ENCODE data around the gene SLC6A1. TPM values are rescaled to one million over a fixed set of nuclear protein-coding genes. Genes with fewer than 3 reads are reported as not detected.

SLC6A1 gene
- polyA plus RNA-seq, 1 of the 3 experiments (the other 2 are of a cell fraction), result not detected

DNA sequence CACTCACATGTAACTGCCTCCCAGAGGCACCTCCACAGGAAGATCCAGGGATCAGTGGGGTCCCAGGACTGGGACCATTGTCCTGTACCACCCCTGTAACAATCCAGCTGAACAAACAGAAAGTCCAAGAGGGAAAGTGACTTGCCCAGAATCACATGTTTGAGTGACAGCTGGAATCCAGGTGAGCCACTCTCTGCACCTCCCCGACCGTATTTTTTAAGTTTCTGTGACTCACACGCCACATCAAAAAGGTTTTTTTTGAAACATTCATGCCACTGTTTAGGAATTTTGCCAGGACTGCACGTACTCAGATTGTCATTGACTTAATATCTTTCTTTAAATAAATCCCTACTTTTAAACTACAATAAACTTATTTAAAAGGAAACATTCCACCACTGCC, 9.8 kb upstream of the SLC6A1 start:
- CTCF ChIA-PET, result interaction anchor here (0.6 to 11.8 kb wide), 42 partner anchors 9 to 1425 kb away, joined by 3 to 102 read pairs (median 4); partner anchors contain the start of gene SLC6A1
- no peaks in the 10 kb centered on the region for H3F3A ChIP-seq (replicated peaks; ENCODE audit: insufficient read depth)
- no peaks in the 10 kb centered on the region for H3K4me1 ChIP-seq (ENCODE audit: control insufficient read depth in 1 of 2, insufficient read depth in 2 of 2, low read depth in 1 of 2, low read length in 1 of 2)
- WGBS (ENCODE audit: low lambda C conversion rate), result 18% methylated on average over 4 of the region's 4 CpGs
- TF ChIP-seq FOXM1 (IDR thresholded peaks at IDR 0.05; ENCODE audit: low read depth) (no peak), POLR2AphosphoS5 (IDR thresholded peaks at IDR 0.05; ENCODE audit: low read depth, low read length) (no peak), GATA2 (CRISPR knock-in tag; IDR thresholded peaks at IDR 0.05) (no peak), EZH2phosphoT487 (IDR thresholded peaks at IDR 0.05; ENCODE audit: borderline replicate concordance, low read depth) (no peak), RXRA (IDR thresholded peaks at IDR 0.05; ENCODE audit: borderline replicate concordance, low read depth) (no peak), TCF12 (IDR thresholded peaks at IDR 0.05) (no peak), SIN3A (IDR thresholded peaks at IDR 0.05; ENCODE audit: borderline replicate concordance, low read depth, low read length) (no peak), YY1 (IDR thresholded peaks at IDR 0.05; ENCODE audit: low read depth) (no peak), SMC3 (IDR thresholded peaks at IDR 0.05; ENCODE audit: low read depth, low read length) (no peak), JUND (IDR thresholded peaks at IDR 0.05) (no peak), NRF1 (IDR thresholded peaks at IDR 0.05; ENCODE audit: low read depth, low read length) (no peak), EP300 (IDR thresholded peaks at IDR 0.05; ENCODE audit: borderline replicate concordance in 1 of 2, low read depth in 1 of 2, low read length in 1 of 2) (no peak), TAF1 (IDR thresholded peaks at IDR 0.05; ENCODE audit: borderline replicate concordance, low read depth, low read length) (no peak), MEF2A (IDR thresholded peaks at IDR 0.05; ENCODE audit: borderline replicate concordance, low read depth) (no peak)
- TF ChIP-seq, protein P1, sequence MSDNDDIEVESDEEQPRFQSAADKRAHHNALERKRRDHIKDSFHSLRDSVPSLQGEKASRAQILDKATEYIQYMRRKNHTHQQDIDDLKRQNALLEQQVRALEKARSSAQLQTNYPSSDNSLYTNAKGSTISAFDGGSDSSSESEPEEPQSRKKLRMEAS (IDR thresholded peaks at IDR 0.05; ENCODE audit: low read depth), result no peak
- TF ChIP-seq, protein P2, sequence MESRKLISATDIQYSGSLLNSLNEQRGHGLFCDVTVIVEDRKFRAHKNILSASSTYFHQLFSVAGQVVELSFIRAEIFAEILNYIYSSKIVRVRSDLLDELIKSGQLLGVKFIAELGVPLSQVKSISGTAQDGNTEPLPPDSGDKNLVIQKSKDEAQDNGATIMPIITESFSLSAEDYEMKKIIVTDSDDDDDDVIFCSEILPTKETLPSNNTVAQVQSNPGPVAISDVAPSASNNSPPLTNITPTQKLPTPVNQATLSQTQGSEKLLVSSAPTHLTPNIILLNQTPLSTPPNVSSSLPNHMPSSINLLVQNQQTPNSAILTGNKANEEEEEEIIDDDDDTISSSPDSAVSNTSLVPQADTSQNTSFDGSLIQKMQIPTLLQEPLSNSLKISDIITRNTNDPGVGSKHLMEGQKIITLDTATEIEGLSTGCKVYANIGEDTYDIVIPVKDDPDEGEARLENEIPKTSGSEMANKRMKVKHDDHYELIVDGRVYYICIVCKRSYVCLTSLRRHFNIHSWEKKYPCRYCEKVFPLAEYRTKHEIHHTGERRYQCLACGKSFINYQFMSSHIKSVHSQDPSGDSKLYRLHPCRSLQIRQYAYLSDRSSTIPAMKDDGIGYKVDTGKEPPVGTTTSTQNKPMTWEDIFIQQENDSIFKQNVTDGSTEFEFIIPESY (IDR thresholded peaks at IDR 0.05; ENCODE audit: borderline replicate concordance, low read depth), result no peak
- H3K4me2 ChIP-seq, result no peak overlapping the region
- H3K36me3 ChIP-seq (replicated peaks in 1 of 2; ENCODE audit: control insufficient read depth in 1 of 2, insufficient read depth in 2 of 2, low read length in 1 of 2), result no peaks in the 10 kb centered on the region
- H3K79me2 ChIP-seq (ENCODE audit: insufficient read depth), result no peaks in the 10 kb centered on the region
- H3K4me3 ChIP-seq (ENCODE audit: low read depth in 2 of 2, low read length in 1 of 2), result no peak overlapping the region
- no peak overlapping the region for H3K9ac ChIP-seq
- DNase-seq, result no peak
- no peaks in the 10 kb centered on the region for H3K9me3 ChIP-seq
- no peak overlapping the region for H2AFZ ChIP-seq (ENCODE audit: low read depth)
- POLR2A ChIA-PET, result no interaction called here
- H3K27me3 ChIP-seq (ENCODE audit: insufficient read depth), result no peaks in the 10 kb centered on the region
- H3K9me2 ChIP-seq, result no peaks in the 10 kb centered on the region
- H4K20me1 ChIP-seq (ENCODE audit: insufficient read depth), result no peaks in the 10 kb centered on the region
- H3K27ac ChIP-seq (ENCODE audit: low read depth in 2 of 2, low read length in 1 of 2), result no peak overlapping the region

DNA sequence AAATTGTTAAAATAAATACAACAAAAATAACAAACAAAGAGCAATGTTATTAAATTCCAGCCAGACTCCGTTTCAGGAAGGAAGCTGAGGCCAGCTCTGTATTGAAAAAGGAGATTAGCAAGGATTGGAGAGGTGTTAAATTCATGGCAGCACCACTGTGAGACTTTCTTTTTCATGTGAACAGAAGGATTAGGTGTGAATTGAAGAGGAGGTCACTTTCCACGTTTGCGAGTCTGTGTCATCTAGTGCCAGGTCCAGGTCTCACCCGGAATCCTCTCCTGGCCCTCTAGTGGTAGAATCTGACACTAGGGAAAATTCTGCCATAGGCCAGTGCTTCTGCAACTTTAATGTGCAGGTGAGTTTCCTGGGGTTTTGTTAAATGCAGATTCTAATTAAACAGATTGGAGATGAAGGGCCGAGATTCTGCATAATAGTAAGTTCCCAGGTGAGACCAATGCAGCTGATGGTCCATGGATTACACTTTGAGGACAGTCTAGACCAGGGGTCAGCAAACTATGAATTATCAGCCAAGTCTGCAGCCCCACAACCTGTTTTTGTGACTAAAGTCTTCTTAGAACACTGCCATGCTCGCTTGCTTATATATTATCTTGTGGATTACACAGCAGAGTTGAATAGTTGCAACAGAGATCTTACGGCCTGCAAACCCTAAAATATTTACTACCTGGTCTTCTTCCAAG, 9.2 kb upstream of the SLC6A1 start:
- peak; percentile 78 for DNase-seq
- no peak overlapping the region for H3K4me3 ChIP-seq (ENCODE audit: low read depth in 2 of 2, low read length in 1 of 2)
- ChIA-PET CTCF (interaction anchor here (0.6 to 11.8 kb wide), 44 partner anchors 9 to 1425 kb away, joined by 3 to 102 read pairs (median 4); partner anchors contain the start of gene SLC6A1), POLR2A (no interaction called here)
- no peaks in the 10 kb centered on the region for H3K9me2 ChIP-seq
- H3K4me2 ChIP-seq, result no peak overlapping the region
- no peaks in the 10 kb centered on the region for H3K4me1 ChIP-seq (ENCODE audit: control insufficient read depth in 1 of 2, insufficient read depth in 2 of 2, low read depth in 1 of 2, low read length in 1 of 2)
- H3K9me3 ChIP-seq, result no peaks in the 10 kb centered on the region
- H3K79me2 ChIP-seq (ENCODE audit: insufficient read depth), result no peaks in the 10 kb centered on the region
- H3K9ac ChIP-seq, result no peak overlapping the region
- no peaks in the 10 kb centered on the region for H3K36me3 ChIP-seq (replicated peaks in 1 of 2; ENCODE audit: control insufficient read depth in 1 of 2, insufficient read depth in 2 of 2, low read length in 1 of 2)
- no peak overlapping the region for H2AFZ ChIP-seq (ENCODE audit: low read depth)
- no peaks in the 10 kb centered on the region for H3F3A ChIP-seq (replicated peaks; ENCODE audit: insufficient read depth)
- H4K20me1 ChIP-seq (ENCODE audit: insufficient read depth), result no peaks in the 10 kb centered on the region
- H3K27ac ChIP-seq (ENCODE audit: low read depth in 2 of 2, low read length in 1 of 2), result no peak overlapping the region
- 18% methylated on average over 7 of the region's 7 CpGs for WGBS (ENCODE audit: low lambda C conversion rate)
- no peaks in the 10 kb centered on the region for H3K27me3 ChIP-seq (ENCODE audit: insufficient read depth)
- peak; percentile 62 for TF ChIP-seq RAD21 (IDR thresholded peaks at IDR 0.05; ENCODE audit: low read length)
- TF ChIP-seq, protein P3, sequence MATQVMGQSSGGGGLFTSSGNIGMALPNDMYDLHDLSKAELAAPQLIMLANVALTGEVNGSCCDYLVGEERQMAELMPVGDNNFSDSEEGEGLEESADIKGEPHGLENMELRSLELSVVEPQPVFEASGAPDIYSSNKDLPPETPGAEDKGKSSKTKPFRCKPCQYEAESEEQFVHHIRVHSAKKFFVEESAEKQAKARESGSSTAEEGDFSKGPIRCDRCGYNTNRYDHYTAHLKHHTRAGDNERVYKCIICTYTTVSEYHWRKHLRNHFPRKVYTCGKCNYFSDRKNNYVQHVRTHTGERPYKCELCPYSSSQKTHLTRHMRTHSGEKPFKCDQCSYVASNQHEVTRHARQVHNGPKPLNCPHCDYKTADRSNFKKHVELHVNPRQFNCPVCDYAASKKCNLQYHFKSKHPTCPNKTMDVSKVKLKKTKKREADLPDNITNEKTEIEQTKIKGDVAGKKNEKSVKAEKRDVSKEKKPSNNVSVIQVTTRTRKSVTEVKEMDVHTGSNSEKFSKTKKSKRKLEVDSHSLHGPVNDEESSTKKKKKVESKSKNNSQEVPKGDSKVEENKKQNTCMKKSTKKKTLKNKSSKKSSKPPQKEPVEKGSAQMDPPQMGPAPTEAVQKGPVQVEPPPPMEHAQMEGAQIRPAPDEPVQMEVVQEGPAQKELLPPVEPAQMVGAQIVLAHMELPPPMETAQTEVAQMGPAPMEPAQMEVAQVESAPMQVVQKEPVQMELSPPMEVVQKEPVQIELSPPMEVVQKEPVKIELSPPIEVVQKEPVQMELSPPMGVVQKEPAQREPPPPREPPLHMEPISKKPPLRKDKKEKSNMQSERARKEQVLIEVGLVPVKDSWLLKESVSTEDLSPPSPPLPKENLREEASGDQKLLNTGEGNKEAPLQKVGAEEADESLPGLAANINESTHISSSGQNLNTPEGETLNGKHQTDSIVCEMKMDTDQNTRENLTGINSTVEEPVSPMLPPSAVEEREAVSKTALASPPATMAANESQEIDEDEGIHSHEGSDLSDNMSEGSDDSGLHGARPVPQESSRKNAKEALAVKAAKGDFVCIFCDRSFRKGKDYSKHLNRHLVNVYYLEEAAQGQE (IDR thresholded peaks at IDR 0.05; ENCODE audit: low read depth, low read length), result no peak
- TF ChIP-seq, protein P4, sequence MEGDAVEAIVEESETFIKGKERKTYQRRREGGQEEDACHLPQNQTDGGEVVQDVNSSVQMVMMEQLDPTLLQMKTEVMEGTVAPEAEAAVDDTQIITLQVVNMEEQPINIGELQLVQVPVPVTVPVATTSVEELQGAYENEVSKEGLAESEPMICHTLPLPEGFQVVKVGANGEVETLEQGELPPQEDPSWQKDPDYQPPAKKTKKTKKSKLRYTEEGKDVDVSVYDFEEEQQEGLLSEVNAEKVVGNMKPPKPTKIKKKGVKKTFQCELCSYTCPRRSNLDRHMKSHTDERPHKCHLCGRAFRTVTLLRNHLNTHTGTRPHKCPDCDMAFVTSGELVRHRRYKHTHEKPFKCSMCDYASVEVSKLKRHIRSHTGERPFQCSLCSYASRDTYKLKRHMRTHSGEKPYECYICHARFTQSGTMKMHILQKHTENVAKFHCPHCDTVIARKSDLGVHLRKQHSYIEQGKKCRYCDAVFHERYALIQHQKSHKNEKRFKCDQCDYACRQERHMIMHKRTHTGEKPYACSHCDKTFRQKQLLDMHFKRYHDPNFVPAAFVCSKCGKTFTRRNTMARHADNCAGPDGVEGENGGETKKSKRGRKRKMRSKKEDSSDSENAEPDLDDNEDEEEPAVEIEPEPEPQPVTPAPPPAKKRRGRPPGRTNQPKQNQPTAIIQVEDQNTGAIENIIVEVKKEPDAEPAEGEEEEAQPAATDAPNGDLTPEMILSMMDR (IDR thresholded peaks at IDR 0.05), result peak; percentile 80
- peak; percentile 62 for TF ChIP-seq SMC3 (IDR thresholded peaks at IDR 0.05; ENCODE audit: low read depth, low read length)
